ENCODE measurements around the gene LECT2.

DNA sequence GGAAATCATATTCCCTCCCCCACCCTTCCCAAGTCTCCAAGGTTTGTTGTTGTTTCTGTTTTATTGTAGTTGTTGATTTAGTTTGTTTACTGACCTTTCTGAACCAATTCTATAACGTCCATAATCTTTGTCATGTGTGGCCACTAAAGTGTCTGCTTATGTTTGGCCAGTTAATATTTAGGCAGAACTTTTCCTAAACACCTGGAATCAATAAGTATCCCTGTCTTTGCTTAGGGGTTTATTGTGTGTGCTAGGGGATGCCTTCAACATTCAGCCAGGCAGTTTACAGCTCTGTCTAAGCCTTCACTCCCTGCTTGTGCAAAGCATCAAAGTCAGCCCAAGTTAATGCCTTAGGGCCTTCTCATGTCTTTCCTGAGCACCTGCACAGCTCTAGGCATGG, 16.9 kb upstream of the LECT2 start:
- TF ChIP-seq, protein P1, sequence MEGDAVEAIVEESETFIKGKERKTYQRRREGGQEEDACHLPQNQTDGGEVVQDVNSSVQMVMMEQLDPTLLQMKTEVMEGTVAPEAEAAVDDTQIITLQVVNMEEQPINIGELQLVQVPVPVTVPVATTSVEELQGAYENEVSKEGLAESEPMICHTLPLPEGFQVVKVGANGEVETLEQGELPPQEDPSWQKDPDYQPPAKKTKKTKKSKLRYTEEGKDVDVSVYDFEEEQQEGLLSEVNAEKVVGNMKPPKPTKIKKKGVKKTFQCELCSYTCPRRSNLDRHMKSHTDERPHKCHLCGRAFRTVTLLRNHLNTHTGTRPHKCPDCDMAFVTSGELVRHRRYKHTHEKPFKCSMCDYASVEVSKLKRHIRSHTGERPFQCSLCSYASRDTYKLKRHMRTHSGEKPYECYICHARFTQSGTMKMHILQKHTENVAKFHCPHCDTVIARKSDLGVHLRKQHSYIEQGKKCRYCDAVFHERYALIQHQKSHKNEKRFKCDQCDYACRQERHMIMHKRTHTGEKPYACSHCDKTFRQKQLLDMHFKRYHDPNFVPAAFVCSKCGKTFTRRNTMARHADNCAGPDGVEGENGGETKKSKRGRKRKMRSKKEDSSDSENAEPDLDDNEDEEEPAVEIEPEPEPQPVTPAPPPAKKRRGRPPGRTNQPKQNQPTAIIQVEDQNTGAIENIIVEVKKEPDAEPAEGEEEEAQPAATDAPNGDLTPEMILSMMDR (IDR thresholded peaks at IDR 0.05 in 4 of 5, conservative IDR thresholded peaks at IDR 0.05 in 1 of 5): no peak
- no peak for TF ChIP-seq POLR2A (IDR thresholded peaks at IDR 0.05)
